Fibroblast of lung (primary cell): Measurements from ENCODE around the gene SEMA3E. TPM values are rescaled to one million over a fixed set of nuclear protein-coding genes. Genes with fewer than 3 reads are reported as not detected.

Experiments used
- DNase-seq, 2 donors: peaks; one replicate each; pipeline versions ENCODE4 v3.0.0 to v3.0.0-alpha.2; 2010; ENCODE audit warnings: low read depth in 2 of 2
- H2AFZ ChIP-seq: 2 replicates; pipeline ENCODE4 v1.5.1; 2012; ENCODE audit warnings: low read length, control low read depth, inconsistent platforms
- H3K27ac ChIP-seq: 2 replicates; pipeline ENCODE4 v1.5.1; 2011; ENCODE audit warnings: low read length, control low read depth; ENCODE audit not compliant: insufficient read depth
- H3K27me3 ChIP-seq: 2 replicates; pipeline ENCODE4 v1.5.1; 2011; ENCODE audit warnings: mild to moderate bottlenecking, low read length; ENCODE audit not compliant: control insufficient read depth, insufficient read depth
- H3K36me3 ChIP-seq: 2 replicates; pipeline ENCODE4 v1.5.1; 2011; ENCODE audit warnings: low read length; ENCODE audit not compliant: control insufficient read depth, insufficient read depth
- H3K4me1 ChIP-seq: 2 replicates; pipeline ENCODE4 v1.5.1; 2011; ENCODE audit warnings: low read length; ENCODE audit not compliant: control insufficient read depth, insufficient read depth; ENCODE audit errors: extremely low read depth
- H3K4me2 ChIP-seq: 2 replicates; pipeline ENCODE4 v1.5.1; 2011; ENCODE audit warnings: low read length, control low read depth; ENCODE audit not compliant: insufficient read depth; ENCODE audit errors: extremely low read depth
- H3K4me3 ChIP-seq, 4 experiments: fragments of 200-600 bp in 1 of 4; sonication (generic) in 1 of 4; replicated peaks in 1 of 4; 2 replicates each; pipeline ENCODE4 v1.5.1; 2011 to 2016; ENCODE audit warnings: low read length in 4 of 4, low read depth in 3 of 4, mild to moderate bottlenecking in 3 of 4, control low read depth in 2 of 4, inconsistent platforms in 1 of 4, mixed read lengths in 1 of 4; ENCODE audit not compliant: insufficient read depth in 1 of 4; ENCODE audit errors: control extremely low read depth in 1 of 4
- H3K79me2 ChIP-seq: 2 replicates; pipeline ENCODE4 v1.5.1; 2012; ENCODE audit warnings: mild to moderate bottlenecking, low read length, inconsistent platforms; ENCODE audit not compliant: control insufficient read depth, insufficient read depth
- H3K9ac ChIP-seq: 2 replicates; pipeline ENCODE4 v1.5.1; 2011; ENCODE audit warnings: mild to moderate bottlenecking, low read length, control low read depth; ENCODE audit not compliant: insufficient read depth
- H3K9me3 ChIP-seq: 2 replicates; pipeline ENCODE4 v1.5.1; 2012; ENCODE audit warnings: low read depth, low read length; ENCODE audit not compliant: control insufficient read depth, insufficient read depth
- H4K20me1 ChIP-seq: 2 replicates; pipeline ENCODE4 v1.5.1; 2011; ENCODE audit warnings: low read length; ENCODE audit not compliant: control insufficient read depth, insufficient read depth; ENCODE audit errors: extremely low read depth
- CTCF ChIP-seq, 2 donors: IDR thresholded peaks in 1 of 2; conservative IDR thresholded peaks in 1 of 2; 1 replicate in 1 of 2; 2 replicates in 1 of 2; pipeline ENCODE4 v1.5.1; 2011 to 2012; ENCODE audit warnings: low read length in 2 of 2, control low read depth in 1 of 2, inconsistent platforms in 1 of 2, low read depth in 1 of 2, mild to moderate bottlenecking in 1 of 2
- EZH2 ChIP-seq: IDR thresholded peaks from 2 replicates; pipeline ENCODE4 v1.5.1; 2012; ENCODE audit warnings: low read length, control low read depth, mild to moderate bottlenecking; ENCODE audit errors: missing control alignments
- polyA plus RNA-seq, 2 donors: library from polyadenylated mRNA; depleted of rRNA in 1 of 2; stranded (reverse) in 1 of 2; unstranded in 1 of 2; fragments of >200 nt; gene quantifications; 2 replicates each; pipeline ENCODE4 v1.2.1, GENCODE V29; 2011 to 2012; ENCODE audit warnings: missing spikeins in 1 of 2
- total RNA-seq: library from RNA; depleted of rRNA; stranded (reverse); fragments of >200 nt; gene quantifications from 2 replicates; pipeline ENCODE4 v1.2.1, GENCODE V29; 2014

Gene SEMA3E
- total and polyA plus RNA-seq, 2 donors (not counting 1 experiment from before 2014, with no cell fraction given) = 1.1 to 2.0 TPM

DNA sequence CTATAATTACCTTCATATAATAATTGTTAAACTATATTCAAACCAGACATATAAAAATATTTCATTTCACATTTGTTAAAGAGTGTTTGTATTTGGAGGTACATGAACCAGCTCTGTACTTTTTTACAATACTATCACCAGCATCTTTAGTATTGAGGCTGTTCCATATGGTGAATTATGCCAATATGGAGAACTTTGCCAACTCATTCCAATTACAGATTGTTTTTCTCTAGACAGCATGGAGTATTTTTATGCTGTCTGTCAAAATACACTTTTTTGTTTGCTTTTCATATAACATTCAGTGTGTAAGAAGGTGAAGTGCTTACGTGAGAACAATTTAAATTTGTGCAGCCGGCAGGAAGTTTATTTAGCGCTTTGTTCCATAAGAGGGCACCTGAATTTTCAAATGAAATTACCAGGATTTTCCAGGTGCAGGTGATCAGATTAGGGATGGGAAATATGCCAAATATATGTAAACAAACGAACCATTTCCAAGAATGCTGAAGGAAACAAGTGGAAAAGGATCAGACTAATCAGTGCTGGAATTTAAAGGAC is 54.9 kb downstream of the SEMA3E start:
- H3K4me1 ChIP-seq = no peaks in the 10 kb centered on the region
- H3K27ac ChIP-seq = no peak overlapping the region
- H3K9ac ChIP-seq = no peak overlapping the region
- DNase-seq = no peak
- H3K27me3 ChIP-seq = no peaks in the 10 kb centered on the region
- H3K36me3 ChIP-seq = no peaks in the 10 kb centered on the region
- H3K4me2 ChIP-seq = no peak overlapping the region
- no peaks in the 10 kb centered on the region for H3K9me3 ChIP-seq
- no peak overlapping the region for H3K4me3 ChIP-seq
- no peak for TF ChIP-seq EZH2
- no peak for TF ChIP-seq CTCF (conservative IDR thresholded peaks at IDR 0.05 in 1 of 2, IDR thresholded peaks at IDR 0.05 in 1 of 2; ENCODE audit: low read depth in 1 of 2, low read length in 2 of 2)
- H4K20me1 ChIP-seq = no peaks in the 10 kb centered on the region
- no peaks in the 10 kb centered on the region for H3K79me2 ChIP-seq
- no peak overlapping the region for H2AFZ ChIP-seq

DNA sequence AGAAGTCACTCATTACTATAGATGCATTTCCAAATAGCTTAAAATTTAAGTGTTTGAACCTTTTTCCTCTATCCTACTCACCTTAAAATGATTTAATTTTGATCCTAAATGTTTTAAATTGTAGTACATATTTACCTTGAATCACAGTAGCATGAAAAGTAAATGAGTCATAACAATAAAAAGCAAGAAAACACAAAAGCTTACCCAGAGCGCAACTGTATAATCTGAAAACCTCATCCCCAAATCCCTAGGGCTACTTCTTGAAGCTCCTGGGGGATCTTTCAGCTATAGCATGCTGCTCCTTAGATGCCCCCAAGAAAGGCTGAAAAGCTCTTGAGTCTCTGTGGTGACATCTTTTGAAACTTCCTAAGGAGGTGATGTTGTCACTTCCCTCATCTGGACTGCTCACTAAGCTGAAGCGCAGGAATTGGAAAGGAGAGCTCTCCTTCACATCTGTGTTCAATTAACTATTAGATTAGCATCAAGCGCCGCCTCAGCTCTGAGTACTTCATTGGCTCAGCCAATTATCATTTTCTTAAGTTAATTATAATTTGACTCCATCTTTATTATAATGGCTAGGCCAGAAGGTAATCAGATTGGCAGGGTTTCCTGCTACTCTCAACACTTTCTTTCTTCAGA is 60.2 kb downstream of the SEMA3E start:
- Histone ChIP-seq H3K4me1 (no peaks in the 10 kb centered on the region), H3K79me2 (no peaks in the 10 kb centered on the region), H3K9ac (no peak overlapping the region), H3K36me3 (no peaks in the 10 kb centered on the region), H3K4me3 (no peak overlapping the region), H3K9me3 (no peaks in the 10 kb centered on the region), H4K20me1 (no peaks in the 10 kb centered on the region), H3K27me3 (no peaks in the 10 kb centered on the region), H3K27ac (no peak overlapping the region), H3K4me2 (no peak overlapping the region), H2AFZ (no peak overlapping the region)
- TF ChIP-seq EZH2 (no peak), CTCF (conservative IDR thresholded peaks at IDR 0.05 in 1 of 2, IDR thresholded peaks at IDR 0.05 in 1 of 2; ENCODE audit: low read depth in 1 of 2, low read length in 2 of 2) (no peak)
- DNase-seq = no peak

GRCh38 chr7:83586281-83586680 is 62.7 kb downstream of the SEMA3E start:
- H3K9ac ChIP-seq = no peak overlapping the region
- no peak overlapping the region for H3K4me2 ChIP-seq
- H3K79me2 ChIP-seq = no peaks in the 10 kb centered on the region
- no peak overlapping the region for H3K27ac ChIP-seq
- no peak overlapping the region for H3K4me3 ChIP-seq
- no peaks in the 10 kb centered on the region for H3K36me3 ChIP-seq
- H3K27me3 ChIP-seq = no peaks in the 10 kb centered on the region
- TF ChIP-seq CTCF (conservative IDR thresholded peaks at IDR 0.05 in 1 of 2, IDR thresholded peaks at IDR 0.05 in 1 of 2; ENCODE audit: low read depth in 1 of 2, low read length in 2 of 2) (no peak), EZH2 (no peak)
- H2AFZ ChIP-seq = no peak overlapping the region
- DNase-seq = no peak
- H4K20me1 ChIP-seq = no peaks in the 10 kb centered on the region
- H3K4me1 ChIP-seq = no peaks in the 10 kb centered on the region
- H3K9me3 ChIP-seq = no peaks in the 10 kb centered on the region
